Activated T-helper 9 cell treated with anti-CD3 and anti-CD28 coated beads, Interleukin-2, amount 50 U/mL, for 16 hours (primary cell): Measurements from ENCODE around the gene POLR2B.
"Not testable (repeated sequence)": the region's sequence is repeated elsewhere in the genome, so short reads cannot be mapped to it uniquely, and the experiment has no call there.

Source experiments
- DNase-seq: peaks from one replicate; pipeline ENCODE4 v3.0.0-alpha.2; 2020; ENCODE audit warnings: low read depth

POLR2B gene

DNA sequence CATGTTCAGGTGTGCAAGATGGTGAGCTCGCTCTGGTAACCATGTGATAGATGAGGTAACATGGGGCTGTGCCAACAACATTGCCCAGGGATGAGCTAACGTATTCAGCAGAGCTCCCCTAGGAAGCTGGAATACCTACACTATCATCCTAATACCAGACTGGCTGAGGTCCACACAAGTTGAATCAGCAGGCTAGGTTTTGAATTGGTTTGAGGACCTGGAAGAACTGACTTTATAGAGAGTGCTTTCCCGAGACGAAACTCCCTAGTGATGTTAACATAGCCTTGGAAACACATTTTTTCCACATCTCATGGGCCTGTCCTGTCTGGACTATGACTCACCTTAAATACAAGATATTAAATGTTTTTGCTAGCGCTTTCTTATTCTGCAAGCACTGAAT, 74.8 kb downstream of the POLR2B start:
- DNase-seq, result no peak

DNA sequence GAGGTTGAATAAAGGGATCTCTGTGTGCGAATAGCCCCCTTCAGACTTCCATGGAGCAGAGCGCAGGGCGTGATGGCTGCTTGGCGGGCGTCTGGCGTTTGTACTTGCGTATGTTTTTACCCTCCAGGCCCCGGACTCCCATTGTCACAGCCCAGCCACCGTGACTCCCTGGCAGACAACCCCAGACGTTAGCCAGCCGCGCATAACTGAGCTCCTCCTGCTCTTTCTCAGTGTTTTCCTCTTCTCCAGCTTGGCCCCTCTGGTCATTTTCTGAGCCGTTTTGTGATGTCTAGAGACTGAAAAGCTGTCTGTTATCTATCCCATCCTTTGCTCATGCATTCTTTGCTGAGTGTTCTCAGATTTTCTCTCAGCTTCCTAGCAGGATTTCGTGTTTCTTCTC, 77.2 kb downstream of the POLR2B start:
- no peak for DNase-seq

DNA sequence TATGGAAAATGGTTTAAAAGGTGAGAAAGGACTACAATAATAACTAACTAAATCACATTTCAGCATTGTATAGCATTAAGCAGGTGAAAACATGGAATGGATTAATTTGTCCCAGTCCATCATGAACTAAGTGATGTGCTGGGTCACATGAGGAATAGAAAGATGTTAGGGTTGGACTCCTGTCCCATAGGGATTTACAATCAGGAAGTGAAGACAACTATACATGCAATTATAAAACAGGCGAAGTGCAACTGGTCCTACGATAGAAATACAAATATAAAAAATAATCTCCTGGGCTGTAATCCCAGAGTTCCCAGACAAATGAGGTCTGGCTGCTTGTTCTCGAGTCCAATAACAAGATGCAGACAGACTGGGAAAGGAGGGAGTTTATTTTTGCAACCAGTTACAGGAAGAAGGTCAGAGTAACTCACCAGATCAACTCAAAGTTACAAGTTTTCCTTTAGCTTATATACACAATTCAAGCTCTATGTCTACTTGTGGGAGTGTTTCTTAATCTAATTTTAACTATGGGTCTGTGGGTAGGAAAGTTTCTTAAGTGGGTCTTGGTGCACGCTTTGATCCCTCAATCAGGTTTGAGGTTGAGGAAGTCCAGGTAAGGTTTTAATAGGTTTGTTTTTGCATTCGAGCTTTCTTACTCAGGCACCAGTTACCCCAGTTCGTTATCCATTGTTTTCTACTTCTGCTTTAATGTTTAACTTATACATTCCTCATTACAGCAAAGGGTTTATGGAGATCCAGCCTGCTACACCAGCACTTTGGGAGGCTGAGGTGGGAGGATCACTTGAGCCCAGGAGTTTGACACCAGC, 81.4 kb downstream of the POLR2B start:
- DNase-seq, result no peak

GRCh38 chr4:57060717-57061067, 82.0 kb downstream of the POLR2B start:
- DNase-seq, result not testable (repeated sequence)

DNA sequence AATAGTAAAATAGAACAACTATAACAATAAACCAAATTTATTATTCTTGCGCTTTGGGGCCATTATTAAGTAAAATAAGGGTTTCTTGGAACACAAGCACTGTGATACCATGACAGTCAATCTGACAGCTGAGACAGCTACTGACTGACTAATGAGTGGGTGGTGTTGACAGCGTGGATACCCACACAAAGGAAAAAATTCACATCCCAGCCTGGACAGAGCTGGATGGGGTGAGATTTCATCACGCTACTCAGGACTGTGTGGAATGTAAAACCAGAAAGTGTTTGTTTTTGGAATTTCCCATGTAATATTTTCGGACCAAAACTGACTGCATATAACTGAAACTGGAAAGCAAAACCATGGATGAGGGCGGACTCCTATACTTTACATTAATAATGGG, 82.7 kb downstream of the POLR2B start:
- DNase-seq, result no peak

GRCh38 chr4:57063518-57063917, 84.8 kb downstream of the POLR2B start:
- DNase-seq, result no peak

- DNase-seq, result no peak
These were observed 85.4 kb downstream of the POLR2B start for GRCh38 chr4:57064120-57064519.

GRCh38 chr4:57064811-57065711, 86.4 kb downstream of the POLR2B start:
- no peak for DNase-seq

DNA sequence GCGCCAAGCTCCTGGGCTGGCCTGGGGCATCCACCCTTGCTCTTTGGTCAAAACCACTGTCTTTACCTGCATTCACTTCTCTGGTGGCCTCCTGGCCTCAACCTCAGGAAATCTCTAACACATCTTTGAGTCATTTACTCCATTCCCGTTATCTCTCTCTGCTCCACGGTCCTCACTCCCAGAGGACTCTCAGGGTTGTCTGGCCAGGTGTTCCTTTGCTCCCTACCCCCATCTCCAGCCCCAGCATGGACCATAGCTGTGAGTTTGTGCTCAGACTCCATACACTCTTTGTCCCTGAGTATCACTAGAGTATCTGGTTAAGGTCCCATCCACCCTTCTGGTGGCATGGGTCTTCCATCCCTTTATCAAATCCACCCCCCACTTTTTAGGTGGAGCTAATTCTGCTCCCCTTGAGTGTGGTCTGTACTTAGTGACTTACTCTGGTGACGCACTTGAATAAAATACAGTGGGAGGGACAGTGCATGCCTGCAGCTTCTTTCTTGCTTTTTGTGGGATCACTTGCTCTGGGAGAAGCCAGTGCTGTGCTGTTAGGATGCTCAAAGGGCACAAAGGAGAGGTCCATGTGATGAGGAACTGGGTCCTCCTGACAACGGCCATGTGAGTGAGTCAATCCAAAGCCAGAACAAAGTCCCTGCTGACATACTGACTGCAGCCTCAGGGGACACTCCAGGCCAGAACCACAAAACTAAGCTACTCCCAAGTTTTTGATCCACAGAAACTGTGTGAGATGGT, 87.2 kb downstream of the POLR2B start:
- DNase-seq, result no peak

- DNase-seq, result no peak
These were observed 89.7 kb downstream of the POLR2B start for GRCh38 chr4:57068237-57068981.

DNA sequence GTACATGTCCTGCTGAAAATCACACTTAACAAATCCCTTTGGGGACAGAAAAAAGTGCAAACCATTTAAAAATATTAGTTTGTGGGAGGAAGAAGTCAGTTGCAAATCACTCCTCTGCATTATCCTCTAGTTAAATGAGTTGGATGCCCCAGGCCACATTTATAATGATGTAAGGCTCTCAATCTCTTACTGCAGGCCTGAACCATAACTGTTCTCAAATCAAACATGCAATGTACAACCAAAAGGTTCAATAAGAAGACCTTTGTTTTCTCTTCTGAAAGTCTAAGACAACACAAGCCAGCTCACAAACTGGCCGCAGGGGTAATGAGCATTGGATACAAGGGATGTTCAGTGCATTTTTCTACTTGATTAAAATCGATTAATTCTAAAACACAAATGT, 91.8 kb downstream of the POLR2B start:
- no peak for DNase-seq

DNA sequence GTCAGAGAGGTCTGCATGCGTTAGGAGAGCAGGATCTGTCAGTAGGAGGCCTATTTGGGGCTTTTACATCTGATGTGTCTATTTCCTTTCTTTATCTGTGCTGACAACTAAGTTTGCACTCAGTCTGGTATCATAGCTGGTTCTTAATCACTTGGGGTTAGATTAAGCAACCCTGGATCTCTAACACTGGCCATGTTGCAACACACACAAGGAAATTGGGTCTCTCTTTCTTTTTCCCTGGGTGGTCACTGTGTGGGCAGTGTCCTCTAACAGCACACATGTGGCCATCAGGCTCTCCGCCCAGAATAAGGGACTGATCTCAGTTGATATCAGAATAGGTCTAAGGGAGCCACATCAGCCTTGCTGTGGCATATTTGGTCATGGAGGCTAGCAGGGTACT, 92.6 kb downstream of the POLR2B start:
- no peak for DNase-seq

DNA sequence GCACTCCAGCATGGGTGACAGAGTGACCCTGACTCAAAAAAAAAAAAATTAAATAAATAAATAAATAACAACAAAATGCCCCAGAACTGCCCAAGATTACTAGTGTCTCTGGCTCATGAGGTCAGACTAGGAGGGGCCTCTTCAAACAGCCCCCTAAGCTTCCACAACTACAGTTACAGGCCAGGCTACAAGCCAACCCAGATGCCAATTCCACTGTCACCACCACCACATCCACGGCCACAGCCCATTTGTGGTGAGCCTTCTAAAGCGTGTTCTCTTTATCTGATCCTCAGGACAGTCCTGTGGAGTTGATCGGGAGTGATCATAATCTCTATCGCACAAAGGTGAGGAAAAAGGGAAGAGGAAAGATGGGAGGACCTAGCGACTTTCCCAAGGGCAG, 94.9 kb downstream of the POLR2B start:
- no peak for DNase-seq

- DNase-seq, result no peak
These were observed 96.0 kb downstream of the POLR2B start for GRCh38 chr4:57074744-57075143.

- no peak for DNase-seq
These were observed 96.7 kb downstream of the POLR2B start for GRCh38 chr4:57075367-57075766.

DNA sequence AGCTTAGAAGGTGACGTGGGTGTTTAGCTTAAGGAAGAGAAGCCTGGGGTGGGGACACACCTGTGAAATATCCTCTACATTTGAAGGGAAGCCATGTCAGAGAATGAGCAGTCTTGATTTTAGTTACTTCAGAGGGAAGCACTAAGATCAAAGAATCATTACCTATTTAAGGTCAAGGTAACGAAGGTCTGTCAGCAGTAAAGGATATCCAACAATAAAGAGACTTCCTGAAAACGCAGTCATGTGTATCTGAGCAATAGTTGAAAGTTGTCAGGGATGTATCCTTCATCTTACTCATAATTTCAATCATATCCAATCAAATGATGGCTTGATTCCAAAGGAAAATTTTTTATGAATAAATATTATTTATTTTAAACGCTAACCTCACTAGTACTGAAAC, 98.0 kb downstream of the POLR2B start:
- DNase-seq, result no peak

GRCh38 chr4:57077550-57078343, 99.1 kb downstream of the POLR2B start:
- DNase-seq, result no peak

- DNase-seq, result no peak
These were observed 100.2 kb downstream of the POLR2B start for GRCh38 chr4:57078685-57079521.
